HEK293T (cell line): Measurements from ENCODE around the gene CFAP74.

Experiments
- CTBP1 ChIP-seq: fragments of 450-650 bp; IDR thresholded peaks from 2 replicates; pipeline ENCODE4 v1.6.1; 2016; ENCODE audit warnings: borderline replicate concordance
- NFRKB ChIP-seq: fragments of 450-650 bp; IDR thresholded peaks from 2 replicates; pipeline ENCODE4 v1.6.1; 2016; ENCODE audit warnings: mild to moderate bottlenecking, moderate library complexity
- SP1 ChIP-seq: fragments of 450-650 bp; IDR thresholded peaks from 2 replicates; pipeline ENCODE4 v1.6.1; 2017

DNA sequence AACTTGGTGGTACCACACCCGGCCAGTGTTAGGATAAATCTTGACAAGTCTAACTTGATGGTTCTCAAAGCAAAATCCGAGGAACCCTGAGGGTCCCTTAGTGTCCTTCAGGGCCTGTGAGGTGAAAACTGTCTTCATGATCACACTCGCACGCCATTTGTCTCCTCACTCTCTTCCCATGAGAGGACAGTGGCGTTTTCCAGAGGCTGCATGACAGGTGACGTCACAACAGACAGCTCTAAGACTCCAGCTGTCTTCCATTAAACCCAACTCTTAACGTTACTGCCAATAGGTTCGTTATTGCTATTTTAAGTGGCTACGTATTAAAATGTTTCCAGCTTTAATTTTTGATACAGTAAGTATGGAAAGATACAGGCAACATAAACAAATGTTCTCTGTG lies 13.8 kb downstream of the CFAP74 start:
- no peak for TF ChIP-seq CTBP1
- no peak for TF ChIP-seq SP1
- TF ChIP-seq NFRKB = no peak
